HUES64 (cell line): ENCODE data around the gene ARL8B.
"Not testable (repeated sequence)": the region's sequence is repeated elsewhere in the genome, so short reads cannot be mapped to it uniquely, and the experiment has no call there.

Source experiments
- H3K27ac ChIP-seq: 2 replicates; pipeline ENCODE4 v1.7.0; 2013; ENCODE audit warnings: low read depth, low read length, inconsistent platforms
- H3K27me3 ChIP-seq: 2 replicates; pipeline ENCODE4 v1.6.1; 2013; ENCODE audit warnings: mild to moderate bottlenecking, low read length; ENCODE audit not compliant: insufficient read depth
- H3K36me3 ChIP-seq: 2 replicates; pipeline ENCODE4 v1.6.1; 2013; ENCODE audit warnings: mild to moderate bottlenecking, low read length; ENCODE audit not compliant: insufficient read depth
- H3K4me1 ChIP-seq: 2 replicates; pipeline ENCODE4 v1.6.1; 2013; ENCODE audit warnings: mild to moderate bottlenecking, low read length, moderate library complexity; ENCODE audit not compliant: insufficient read depth
- H3K4me3 ChIP-seq: 2 replicates; pipeline ENCODE4 v1.5.1; 2013; ENCODE audit warnings: mild to moderate bottlenecking, low read length, moderate library complexity
- H3K9ac ChIP-seq: 2 replicates; pipeline ENCODE4 v1.6.1; 2013; ENCODE audit warnings: mild to moderate bottlenecking, low read depth, low read length
- H3K9me3 ChIP-seq: 2 replicates; pipeline ENCODE4 v1.6.1; 2013; ENCODE audit warnings: low read depth, low read length; ENCODE audit not compliant: insufficient read depth
- WGBS: fragments of 150-250, 120-280 bp; methylation state at CpG from one replicate; pipeline ENCODE4 v1.1.7; 2013; ENCODE audit warnings: missing lambda C conversion rate; 5-methylcytosine and 5-hydroxymethylcytosine counted together

ARL8B gene

GRCh38 chr3:5134499-5134898 is 12.4 kb downstream of the ARL8B start:
- Histone ChIP-seq H3K27me3 (no peaks in the 10 kb centered on the region), H3K36me3 (no peaks in the 10 kb centered on the region), H3K4me1 (peaks cover 21% of the 10 kb centered on the region), H3K9me3 (no peaks in the 10 kb centered on the region), H3K9ac (no peak overlapping the region), H3K27ac (no peak overlapping the region), H3K4me3 (no peak overlapping the region)
- 100% methylated on average over 2 of the region's 3 CpGs for WGBS

DNA sequence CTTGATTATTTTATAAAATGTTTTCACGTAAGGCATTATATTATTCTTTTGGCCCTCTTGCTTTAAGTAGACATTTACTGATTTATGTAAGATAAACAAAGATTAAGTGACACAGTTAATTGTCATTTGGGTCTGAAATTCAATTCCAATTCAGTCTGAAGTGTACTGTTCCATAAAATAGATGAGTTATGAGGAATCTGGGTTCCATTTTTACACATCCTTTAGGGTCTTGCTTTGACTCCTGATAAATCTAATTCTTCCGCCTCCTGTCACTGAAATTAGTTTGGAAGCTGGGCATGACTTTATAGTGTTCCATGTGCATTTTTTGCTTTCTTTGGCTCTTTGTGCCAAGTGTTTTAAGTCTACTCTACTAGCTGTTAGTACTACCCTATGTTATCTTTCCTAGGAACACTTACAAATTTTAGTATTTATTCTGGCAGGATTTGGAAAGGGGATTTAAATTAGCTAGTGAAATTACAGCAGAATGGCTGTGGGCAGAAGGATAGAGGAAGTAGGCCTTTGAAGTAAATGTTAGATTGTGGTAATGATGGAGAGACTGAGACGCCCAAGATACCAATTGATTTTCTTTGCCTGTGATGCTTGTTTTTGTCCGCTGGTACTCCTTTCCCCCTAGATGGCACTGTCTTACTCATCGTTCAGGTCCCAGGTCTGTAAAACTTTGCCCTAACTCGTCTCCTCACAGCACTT is 14.3 kb downstream of the ARL8B start:
- Histone ChIP-seq H3K9me3 (no peaks in the 10 kb centered on the region), H3K36me3 (no peaks in the 10 kb centered on the region), H3K9ac (no peak overlapping the region), H3K4me1 (peaks cover 21% of the 10 kb centered on the region), H3K27ac (no peak overlapping the region), H3K4me3 (no peak overlapping the region), H3K27me3 (no peaks in the 10 kb centered on the region)
- WGBS = 56% methylated on average over 5 of the region's 6 CpGs

- Histone ChIP-seq H3K27me3 (no peaks in the 10 kb centered on the region), H3K9me3 (no peaks in the 10 kb centered on the region; the same call in 1 of the 2 replicates), H3K36me3 (0 out of 2 replicates have a peak, but pooled peaks cover under 1% of the 10 kb centered on the region), H3K4me3 (no peak overlapping the region), H3K9ac (no peak overlapping the region), H3K27ac (no peak overlapping the region), H3K4me1 (peaks cover 21% of the 10 kb centered on the region)
- 94% methylated on average over 2 of the region's 2 CpGs for WGBS
These were observed 14.9 kb downstream of the ARL8B start for GRCh38 chr3:5136919-5137429.

GRCh38 chr3:5138214-5138981 is 16.3 kb downstream of the ARL8B start:
- Histone ChIP-seq H3K9me3 (peaks cover 8% of the 10 kb centered on the region), H3K4me1 (peaks cover 9% of the 10 kb centered on the region), H3K4me3 (no peak overlapping the region), H3K36me3 (peaks cover 6% of the 10 kb centered on the region; the same call in 1 of the 2 replicates), H3K27me3 (no peaks in the 10 kb centered on the region), H3K27ac (no peak overlapping the region), H3K9ac (no peak overlapping the region)
- WGBS = 88% methylated on average over 3 of the region's 5 CpGs

GRCh38 chr3:5140230-5140621 is 18.1 kb downstream of the ARL8B start:
- Histone ChIP-seq H3K9me3 (peaks cover 21% of the 10 kb centered on the region), H3K27me3 (no peaks in the 10 kb centered on the region), H3K27ac (no peak overlapping the region), H3K36me3 (peaks cover 8% of the 10 kb centered on the region; the same call in 1 of the 2 replicates), H3K4me3 (no peak overlapping the region), H3K4me1 (peaks cover 4% of the 10 kb centered on the region), H3K9ac (no peak overlapping the region)
- WGBS = 86% methylated on average over 2 of the region's 4 CpGs

DNA sequence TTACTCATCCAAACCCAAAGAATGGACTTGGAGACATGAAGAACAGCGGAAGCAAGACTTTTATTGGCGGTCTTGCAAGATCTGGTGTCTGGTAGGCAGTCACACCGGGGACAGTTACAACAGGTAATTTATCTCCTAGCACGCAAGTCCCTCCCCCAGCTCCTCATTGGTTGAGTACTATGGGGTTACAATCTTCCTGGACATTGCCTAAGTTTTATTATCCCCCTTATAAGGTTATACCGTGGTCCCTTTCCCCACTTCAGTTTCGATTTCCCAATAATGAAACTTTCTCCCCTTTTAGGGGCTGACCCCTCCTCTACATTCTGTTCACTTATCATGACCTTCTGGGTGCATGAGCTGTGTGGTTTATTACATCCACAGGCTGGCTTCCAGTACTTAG is 18.7 kb downstream of the ARL8B start:
- Histone ChIP-seq H3K36me3 (peaks cover 8% of the 10 kb centered on the region; the same call in 1 of the 2 replicates), H3K27ac (no peak overlapping the region), H3K4me3 (no peak overlapping the region), H3K27me3 (no peaks in the 10 kb centered on the region), H3K4me1 (peaks cover 4% of the 10 kb centered on the region), H3K9ac (no peak overlapping the region), H3K9me3 (peaks cover 21% of the 10 kb centered on the region)
- 95% methylated on average over 6 of the region's 6 CpGs for WGBS

DNA sequence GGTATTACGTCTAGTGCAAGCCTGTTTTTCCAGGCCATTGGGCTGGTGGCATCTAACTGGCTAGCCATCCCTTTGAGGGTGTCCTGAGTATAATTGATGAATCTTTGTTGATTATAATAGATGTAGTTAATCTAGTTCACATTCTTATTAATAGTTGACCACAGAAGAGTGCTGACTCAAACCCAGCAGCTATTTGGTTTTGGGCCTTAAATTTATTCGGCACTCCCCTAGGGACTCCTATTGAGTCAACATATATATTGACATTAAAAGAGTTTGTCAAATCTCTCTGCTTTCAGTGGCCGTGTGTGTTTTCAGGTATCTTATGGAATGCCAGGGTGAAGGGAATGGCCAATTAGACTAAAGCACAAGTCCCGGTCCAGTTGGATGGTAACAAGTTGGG is 19.7 kb downstream of the ARL8B start:
- Histone ChIP-seq H3K9ac (no peak overlapping the region), H3K9me3 (peaks cover 23% of the 10 kb centered on the region), H3K4me3 (no peak overlapping the region), H3K4me1 (peaks cover 4% of the 10 kb centered on the region; the same call in 1 of the 2 replicates), H3K27me3 (no peaks in the 10 kb centered on the region), H3K27ac (no peak overlapping the region), H3K36me3 (peaks cover 12% of the 10 kb centered on the region; the same call in 1 of the 2 replicates)
- 94% methylated on average over 2 of the region's 4 CpGs for WGBS

GRCh38 chr3:5143464-5143863 is 21.4 kb downstream of the ARL8B start:
- Histone ChIP-seq H3K36me3 (peaks cover 12% of the 10 kb centered on the region; the same call in 1 of the 2 replicates), H3K4me3 (no peak overlapping the region), H3K27me3 (no peaks in the 10 kb centered on the region), H3K9me3 (peaks cover 29% of the 10 kb centered on the region), H3K9ac (no peak overlapping the region), H3K4me1 (no peaks in the 10 kb centered on the region), H3K27ac (no peak overlapping the region)
- WGBS = 95% methylated on average over 4 of the region's 4 CpGs

GRCh38 chr3:5144316-5144994 is 22.4 kb downstream of the ARL8B start:
- WGBS = 96% methylated on average over 5 of the region's 5 CpGs
- Histone ChIP-seq H3K4me1 (no peaks in the 10 kb centered on the region), H3K27ac (no peak overlapping the region), H3K9me3 (peaks cover 29% of the 10 kb centered on the region), H3K4me3 (no peak overlapping the region), H3K9ac (no peak overlapping the region), H3K27me3 (no peaks in the 10 kb centered on the region), H3K36me3 (peaks cover 12% of the 10 kb centered on the region; the same call in 1 of the 2 replicates)

DNA sequence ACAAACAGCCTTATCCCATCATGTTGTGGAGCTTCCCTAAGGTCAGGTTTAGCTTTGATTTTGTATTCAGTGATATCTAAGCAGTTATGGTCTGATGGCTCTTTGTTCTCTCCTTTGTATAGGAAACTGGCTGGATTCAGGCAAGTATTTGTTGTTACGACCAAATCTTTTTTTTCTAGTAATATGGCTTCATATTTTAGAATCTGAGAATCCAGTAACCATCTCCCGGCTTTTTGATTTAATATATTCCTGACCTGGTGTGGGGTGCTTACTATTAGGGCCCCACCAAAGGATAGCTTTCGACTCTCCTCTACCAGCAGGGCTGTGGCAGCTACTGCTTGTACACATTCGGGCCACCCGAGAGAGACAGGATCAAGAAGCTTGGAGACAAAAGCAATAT is 23.0 kb downstream of the ARL8B start:
- H3K9ac ChIP-seq = no peak overlapping the region
- H3K36me3 ChIP-seq = peaks cover 12% of the 10 kb centered on the region; the same call in 1 of the 2 replicates
- 93% methylated on average over 5 of the region's 5 CpGs for WGBS
- no peaks in the 10 kb centered on the region for H3K27me3 ChIP-seq
- H3K27ac ChIP-seq = no peak overlapping the region
- no peaks in the 10 kb centered on the region for H3K4me1 ChIP-seq
- H3K9me3 ChIP-seq = peaks cover 29% of the 10 kb centered on the region
- no peak overlapping the region for H3K4me3 ChIP-seq

GRCh38 chr3:5147152-5147551 is 25.1 kb downstream of the ARL8B start:
- not testable (repeated sequence) for H3K4me3 ChIP-seq, H3K27ac ChIP-seq
- WGBS = 96% methylated on average over 5 of the region's 5 CpGs

More at GRCh38 chr3:5147152-5147551, 25.1 kb downstream of the ARL8B start:
- peaks cover 29% of the 10 kb centered on the region for H3K9me3 ChIP-seq
- H3K27me3 ChIP-seq, H3K4me1 ChIP-seq, H3K36me3 ChIP-seq, H3K9ac ChIP-seq: not testable (repeated sequence)
